ENCODE data around the gene SV2B.

GRCh38 chr15:91227766-91228165 lies 127.7 kb downstream of the SV2B start:
- TF ChIP-seq, protein P1, sequence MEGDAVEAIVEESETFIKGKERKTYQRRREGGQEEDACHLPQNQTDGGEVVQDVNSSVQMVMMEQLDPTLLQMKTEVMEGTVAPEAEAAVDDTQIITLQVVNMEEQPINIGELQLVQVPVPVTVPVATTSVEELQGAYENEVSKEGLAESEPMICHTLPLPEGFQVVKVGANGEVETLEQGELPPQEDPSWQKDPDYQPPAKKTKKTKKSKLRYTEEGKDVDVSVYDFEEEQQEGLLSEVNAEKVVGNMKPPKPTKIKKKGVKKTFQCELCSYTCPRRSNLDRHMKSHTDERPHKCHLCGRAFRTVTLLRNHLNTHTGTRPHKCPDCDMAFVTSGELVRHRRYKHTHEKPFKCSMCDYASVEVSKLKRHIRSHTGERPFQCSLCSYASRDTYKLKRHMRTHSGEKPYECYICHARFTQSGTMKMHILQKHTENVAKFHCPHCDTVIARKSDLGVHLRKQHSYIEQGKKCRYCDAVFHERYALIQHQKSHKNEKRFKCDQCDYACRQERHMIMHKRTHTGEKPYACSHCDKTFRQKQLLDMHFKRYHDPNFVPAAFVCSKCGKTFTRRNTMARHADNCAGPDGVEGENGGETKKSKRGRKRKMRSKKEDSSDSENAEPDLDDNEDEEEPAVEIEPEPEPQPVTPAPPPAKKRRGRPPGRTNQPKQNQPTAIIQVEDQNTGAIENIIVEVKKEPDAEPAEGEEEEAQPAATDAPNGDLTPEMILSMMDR (IDR thresholded peaks at IDR 0.05): no peak
- TF ChIP-seq POLR2A (IDR thresholded peaks at IDR 0.05): no peak

All from testis (tissue), 2 donors.